GM12874 (cell line): Measurements from ENCODE around the gene TMEM82.

Experiments
- CTCF ChIP-seq: IDR thresholded peaks from 2 replicates; pipeline ENCODE4 v1.5.1; 2011; ENCODE audit warnings: low read depth, mild to moderate bottlenecking, control low read depth, low read length, moderate library complexity; ENCODE audit not compliant: insufficient read depth

TMEM82 gene

GRCh38 chr1:15786581-15786980 is 44.3 kb downstream of the TMEM82 start:
- no peak for TF ChIP-seq CTCF

GRCh38 chr1:15788624-15789301 is 46.5 kb downstream of the TMEM82 start:
- TF ChIP-seq CTCF = no peak

GRCh38 chr1:15796086-15796462 is 53.8 kb downstream of the TMEM82 start:
- no peak for TF ChIP-seq CTCF
